NCI-H345 treated with DMSO at 0.1 percent for 48 hours (cell line): ENCODE measurements around the gene RPS6KA2.
"Not testable (repeated sequence)": the region's sequence is repeated elsewhere in the genome, so short reads cannot be mapped to it uniquely, and the experiment has no call there.

Source experiments
- DNase-seq: peaks from one replicate; lab custom pipeline; 2025; ENCODE audit not compliant: unreplicated experiment; lab: John Stamatoyannopoulos, UW

Gene RPS6KA2

DNA sequence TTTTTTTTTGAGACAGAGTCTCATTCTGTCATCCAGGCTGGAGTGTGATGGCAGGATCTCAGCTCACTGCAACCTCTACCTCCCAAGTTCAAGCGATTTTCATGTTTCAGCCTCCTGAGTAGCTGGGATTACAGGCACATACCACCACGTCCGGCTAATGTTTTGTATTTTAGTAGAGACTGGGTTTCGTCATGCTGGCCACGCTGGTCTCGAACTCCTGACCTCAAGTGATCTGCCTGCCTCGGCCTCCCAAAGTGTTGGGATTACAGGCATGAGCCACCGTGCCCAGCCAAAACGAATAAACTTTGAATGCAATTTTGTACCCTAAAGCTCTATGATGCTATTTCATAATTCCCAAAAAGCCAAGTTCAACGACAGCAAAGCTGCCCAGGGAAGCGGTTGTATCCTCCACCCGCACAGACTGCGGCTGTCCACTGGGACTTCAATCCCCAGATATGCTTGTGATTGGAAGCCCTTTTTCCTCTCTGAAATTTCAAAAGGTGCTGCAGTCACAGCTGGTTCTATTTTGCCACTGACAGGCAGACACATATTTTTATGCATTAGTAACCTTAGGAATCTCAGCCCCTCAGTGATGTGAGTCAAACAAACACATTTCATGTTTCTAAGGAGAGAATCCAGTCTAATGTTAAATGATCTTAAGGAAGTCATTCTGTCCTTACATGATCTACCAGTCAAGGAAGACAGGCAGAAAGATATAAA is 31.8 kb downstream of the RPS6KA2 start:
- DNase-seq, result no peak

DNA sequence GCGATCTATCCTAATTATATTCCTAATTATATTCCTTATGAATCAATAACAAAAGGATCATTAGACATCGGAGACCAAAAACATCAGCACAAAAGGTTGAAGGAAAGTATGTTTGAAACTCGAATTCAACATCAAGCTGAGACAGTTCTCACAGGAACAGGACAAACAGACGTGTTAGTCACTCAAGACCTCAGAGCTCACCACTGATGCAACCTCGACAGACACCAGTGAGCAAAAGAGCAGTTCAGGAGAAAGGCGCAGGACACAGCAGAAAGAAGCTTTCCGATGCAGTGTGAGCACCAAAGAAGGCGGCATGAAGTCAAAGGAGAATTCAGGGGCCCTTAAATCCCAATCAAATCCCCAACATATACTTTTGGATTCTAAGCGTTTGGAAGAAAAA is 34.2 kb downstream of the RPS6KA2 start:
- no peak for DNase-seq

DNA sequence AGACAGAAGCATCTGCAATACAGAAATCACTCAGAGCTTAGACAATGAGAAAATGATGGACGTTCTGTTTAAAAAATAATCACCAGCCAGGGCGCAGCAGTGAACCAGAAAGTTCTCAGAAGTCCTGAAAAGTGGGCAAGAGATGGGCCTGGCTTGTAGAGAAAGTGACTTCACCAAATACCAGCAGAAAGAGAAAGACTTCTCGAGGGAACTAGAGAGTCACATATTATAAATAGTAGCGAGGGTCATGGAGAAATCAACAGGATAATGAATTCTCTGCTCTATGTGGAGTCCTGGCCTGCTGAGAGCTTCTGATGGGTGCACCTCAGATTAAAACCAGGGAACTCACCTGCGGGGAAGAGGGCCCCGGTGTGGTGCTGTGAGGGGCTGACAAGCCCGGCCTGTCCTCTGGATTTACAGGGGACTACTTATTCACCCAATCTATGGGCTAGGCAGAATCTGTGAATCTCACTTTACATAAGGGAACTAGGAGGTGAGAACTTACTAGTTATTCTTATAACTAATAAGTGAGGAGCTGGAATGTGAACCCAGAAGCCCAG is 35.0 kb downstream of the RPS6KA2 start:
- no peak for DNase-seq

DNA sequence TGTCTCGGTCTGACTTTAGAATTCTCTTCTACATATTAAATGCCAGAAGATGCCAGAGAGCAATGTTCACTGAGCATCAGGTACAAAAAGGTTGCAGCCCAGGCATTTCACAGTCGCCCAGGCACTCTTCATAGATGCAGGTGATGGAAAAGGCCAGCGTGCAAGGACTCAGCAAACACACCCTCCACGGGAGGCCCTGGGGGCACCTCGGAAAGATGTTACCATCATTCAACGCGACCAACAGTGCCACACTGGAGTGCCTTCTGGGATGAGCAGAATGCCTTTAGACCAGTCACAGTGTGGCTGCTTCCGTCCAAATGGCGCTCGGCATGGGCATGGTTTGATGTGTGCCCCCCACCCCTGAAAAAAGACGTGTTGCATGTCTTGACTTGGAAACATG is 36.0 kb downstream of the RPS6KA2 start:
- DNase-seq, result no peak

DNA sequence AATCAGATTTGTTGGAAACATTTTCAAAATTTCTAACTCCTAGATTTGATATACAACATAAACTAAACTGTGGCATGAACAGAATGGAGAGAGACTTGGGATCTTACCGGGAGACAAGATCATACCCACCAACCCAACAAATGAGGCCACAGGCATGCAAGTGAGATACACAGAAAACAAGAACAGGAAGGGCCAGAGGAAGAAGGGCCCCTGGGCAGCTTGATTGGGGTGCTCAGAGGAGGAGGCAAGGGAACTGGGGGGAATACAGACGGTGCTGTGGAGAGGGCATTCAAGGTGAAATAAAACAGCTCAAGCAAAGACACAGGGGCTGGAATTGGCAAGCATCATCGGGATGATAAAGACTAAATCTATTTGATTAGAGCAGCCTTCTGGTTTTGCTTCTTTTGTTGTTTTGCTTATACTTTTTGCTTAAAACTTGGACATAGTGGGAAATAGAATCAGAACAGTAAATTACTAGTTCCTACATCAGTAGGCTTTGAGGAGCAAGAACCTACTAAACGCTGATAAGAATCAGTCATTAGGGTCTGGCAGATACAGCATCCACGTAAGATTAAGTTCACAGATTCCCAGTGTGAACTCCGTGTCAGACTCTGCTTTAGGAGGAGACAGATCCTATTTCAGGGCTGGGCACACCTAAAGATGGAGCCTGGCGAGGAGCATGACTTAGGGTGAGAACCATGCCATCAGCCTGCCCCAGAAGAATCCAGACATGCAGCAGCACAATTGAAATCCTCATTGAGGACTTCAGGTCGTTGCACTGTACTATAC is 37.1 kb downstream of the RPS6KA2 start:
- DNase-seq, result no peak

DNA sequence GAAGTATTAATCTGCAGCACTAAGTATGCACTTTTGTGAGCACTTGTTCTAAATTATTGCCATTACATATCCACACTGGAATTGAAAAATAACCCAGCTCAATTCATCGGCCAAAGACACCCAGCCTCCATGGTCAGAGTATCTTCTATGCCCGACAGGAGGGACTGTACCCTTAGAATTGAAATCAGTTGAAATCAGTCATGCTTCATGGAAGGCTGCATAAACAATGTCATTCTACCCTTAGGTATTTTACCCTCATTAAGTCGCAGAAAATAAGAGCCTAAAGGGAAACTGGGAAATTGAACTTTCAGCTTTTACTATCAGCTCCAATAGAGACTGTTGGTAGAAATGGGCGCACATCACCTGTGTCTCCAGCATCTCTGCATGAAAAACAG is 37.7 kb downstream of the RPS6KA2 start:
- DNase-seq, result no peak

DNA sequence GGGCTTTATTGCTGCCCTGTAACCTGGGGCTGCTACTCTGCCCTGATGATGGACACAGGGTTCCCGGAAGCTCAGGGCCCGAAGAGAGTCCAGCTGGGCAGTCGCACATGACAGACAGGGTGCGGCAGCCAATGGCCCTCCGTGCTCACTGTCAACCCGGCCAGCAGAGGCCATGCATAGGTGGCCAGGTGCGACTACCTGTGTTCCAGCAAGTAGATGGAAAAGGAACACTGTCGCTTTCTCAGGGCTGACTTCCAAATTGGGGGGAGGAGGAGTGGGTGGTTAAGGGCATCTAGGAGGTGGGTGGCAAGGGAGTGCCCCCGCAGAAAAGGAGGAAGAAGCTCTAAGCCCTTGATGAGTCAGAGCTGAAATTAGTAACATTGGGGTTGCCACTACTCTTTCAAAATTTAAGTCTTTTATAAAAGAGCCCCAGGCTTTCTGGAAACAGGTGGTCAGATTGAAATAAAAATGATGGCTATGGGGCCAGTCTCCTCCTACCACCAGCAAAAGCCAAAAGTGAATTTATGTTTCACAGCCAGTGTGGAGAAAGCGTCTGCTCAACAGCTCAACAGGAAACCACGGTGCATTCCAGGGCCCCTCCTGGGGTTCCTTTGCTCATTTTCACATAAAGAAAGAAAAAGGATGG is 38.2 kb downstream of the RPS6KA2 start:
- no peak for DNase-seq

DNA sequence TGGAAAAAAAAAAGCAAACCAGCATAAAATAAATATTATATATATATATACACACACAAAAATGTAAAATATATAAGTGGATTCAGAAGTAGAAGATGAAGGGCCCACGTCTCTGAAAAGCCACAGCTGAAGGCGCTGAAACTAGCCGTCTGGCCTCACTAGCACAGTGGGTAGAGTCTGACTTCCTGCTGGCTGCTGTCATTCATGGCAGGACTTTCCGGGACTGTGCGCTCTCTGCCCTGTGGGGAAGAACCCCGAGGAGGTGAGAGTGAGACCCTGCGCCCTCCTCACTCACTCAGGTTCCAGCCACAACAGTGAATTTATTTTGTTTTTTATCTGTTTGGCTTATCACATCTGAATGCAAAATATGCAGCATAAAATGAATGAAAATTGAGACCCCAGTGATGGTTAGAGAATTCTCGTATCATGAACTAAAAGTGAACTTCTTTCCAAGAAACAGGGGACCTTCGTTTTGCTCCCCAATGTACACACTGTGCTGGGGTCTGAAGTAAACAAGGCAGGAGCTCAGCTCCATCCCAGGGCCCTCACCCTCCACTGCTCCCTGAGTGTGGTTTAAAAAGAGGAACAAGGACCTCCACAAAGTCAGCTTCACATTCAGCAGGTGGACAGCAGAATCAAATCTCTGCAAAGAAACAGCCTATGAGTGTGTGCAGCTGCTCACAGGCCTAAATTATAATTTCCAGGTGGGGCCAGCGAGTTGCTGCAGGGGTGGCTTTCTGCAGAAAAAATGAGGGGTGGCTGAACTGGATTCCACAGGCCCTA is 39.2 kb downstream of the RPS6KA2 start:
- no peak for DNase-seq

DNA sequence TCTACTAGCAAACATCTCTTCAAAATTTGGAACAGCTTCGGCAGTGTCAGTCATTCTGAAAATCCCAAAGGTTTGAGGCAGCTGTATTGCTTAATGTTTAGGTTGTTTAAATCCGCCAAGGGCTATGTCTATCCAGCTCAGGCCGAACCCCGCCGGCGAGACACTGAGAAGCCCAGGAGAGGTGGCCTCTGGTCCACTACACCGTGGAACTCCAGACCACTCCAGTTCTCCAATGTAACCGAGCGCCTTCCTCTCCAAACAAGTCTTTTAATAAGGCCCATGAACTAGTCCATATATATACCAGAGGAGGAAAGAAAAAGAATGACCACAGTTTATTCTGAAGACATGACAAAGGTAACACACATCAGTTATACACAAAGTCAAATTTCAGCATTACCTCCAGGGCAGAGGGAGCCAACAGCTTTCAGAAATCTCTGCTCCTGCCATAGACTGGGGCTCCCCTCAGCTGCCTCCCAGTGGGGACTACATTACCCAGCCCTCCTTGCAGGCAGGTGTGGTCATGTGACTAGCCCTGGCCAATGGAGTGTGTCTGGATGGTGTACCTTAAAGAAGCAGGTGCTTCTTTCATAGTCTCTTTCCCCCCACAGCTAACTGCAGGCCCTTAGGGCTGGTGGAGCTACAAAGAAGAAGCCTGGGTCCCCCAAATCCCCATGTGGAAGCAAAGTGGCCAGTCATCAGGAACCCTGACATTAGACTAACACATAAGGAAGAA is 40.5 kb downstream of the RPS6KA2 start, which contains the start of gene RAMACL:
Gene RAMACL (minus strand): TSS at position 255 of the 733 bp plus-strand sequence. CDS start 201 bp downstream, at position 54.
- DNase-seq, result no peak

DNA sequence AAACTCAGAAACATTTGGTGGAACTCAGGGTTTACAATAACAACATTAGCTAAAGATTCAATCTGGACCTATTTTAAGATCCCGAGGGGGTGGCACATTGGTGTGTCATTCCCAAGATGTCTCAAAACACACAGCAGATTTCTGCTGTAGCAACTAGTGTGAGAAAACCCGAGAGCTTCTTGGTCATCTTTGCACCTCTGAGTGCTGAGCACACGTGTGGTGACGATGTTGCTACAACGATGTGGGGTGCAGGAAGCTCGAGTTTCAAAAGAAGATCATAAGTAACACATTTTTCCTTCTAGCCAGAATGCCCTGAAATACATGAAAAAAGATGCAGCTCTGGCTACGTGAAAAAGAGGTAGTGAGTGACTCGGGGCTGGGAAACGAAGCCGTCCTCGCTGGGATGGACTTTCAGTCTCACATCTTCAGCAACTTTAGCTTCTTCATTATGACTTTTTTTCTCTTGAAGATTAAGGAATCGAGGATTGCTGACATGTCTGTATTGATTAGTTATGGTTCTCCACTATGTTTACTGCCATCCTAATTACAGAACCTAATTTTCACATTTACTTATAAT is 42.1 kb downstream of the RPS6KA2 start:
- no peak for DNase-seq

DNA sequence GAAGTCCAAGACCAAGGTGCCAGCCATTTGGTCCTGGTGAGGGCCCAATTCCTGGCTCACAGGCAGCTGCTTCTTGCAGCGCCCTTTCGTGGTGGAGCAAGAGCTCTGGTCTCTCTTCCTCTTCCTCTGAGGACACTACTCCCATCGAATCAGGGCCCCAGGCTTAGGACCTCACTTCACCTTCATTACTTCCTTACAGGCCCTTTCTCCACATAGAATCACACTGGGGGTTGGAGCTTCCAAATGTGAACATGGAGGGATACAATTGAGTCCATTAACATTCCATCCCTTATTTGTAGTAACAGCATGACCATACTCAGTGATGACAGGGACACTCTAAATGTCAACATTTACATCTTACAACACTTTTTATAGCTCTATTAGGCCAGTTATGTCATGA is 42.9 kb downstream of the RPS6KA2 start:
- no peak for DNase-seq

DNA sequence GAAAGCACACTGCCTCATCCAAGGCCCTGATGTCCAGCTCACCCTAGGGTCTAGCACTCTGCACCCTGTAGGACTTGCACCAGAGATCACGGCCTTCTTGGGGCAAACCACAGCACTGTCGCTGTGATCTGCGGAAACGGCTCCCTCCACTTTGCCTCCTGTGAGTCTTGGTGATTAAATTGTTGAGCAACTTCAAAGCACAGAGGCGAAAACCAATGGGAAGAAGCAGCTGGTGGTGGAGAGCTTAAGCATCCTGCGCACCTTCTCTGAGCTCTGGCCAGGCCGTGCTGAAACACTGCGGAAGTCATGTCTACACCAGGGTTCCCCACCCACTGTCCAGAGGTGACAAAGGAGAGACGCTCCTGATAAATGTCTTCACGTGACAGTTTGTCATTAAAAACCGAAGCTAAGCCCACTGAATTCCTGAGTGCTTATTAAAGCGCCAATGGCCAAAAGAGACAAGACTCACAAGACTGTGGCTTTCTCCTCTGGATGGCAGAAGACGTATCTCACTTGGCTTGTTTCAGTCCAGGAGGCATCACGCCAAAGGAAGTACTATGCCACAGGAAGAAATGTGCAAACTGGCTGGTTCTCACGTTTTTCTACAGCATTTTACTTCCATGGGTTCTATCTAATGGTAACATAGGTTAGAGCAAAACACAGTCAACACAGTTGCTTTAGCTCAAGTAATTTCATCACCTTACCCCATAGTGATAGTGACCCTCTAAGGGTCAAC is 43.7 kb downstream of the RPS6KA2 start:
- no peak for DNase-seq

DNA sequence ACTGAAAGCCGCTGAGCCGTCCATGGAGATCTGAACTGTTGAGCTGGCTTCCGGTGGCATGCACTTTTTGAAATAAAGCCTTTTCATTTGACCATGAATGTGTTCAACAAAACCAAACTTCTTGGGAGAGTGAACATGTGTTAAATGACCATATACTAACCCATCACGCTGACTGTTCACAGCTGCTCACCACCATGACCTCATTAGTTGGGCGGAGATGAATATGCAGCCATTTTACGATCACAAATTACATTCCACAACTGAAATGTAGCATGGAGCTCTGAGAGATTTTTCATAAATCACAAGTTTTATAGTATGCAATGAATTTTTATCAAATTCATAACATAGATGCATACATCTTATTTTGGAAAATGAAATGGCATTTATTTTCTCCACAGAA is 44.8 kb downstream of the RPS6KA2 start:
- DNase-seq, result no peak

DNA sequence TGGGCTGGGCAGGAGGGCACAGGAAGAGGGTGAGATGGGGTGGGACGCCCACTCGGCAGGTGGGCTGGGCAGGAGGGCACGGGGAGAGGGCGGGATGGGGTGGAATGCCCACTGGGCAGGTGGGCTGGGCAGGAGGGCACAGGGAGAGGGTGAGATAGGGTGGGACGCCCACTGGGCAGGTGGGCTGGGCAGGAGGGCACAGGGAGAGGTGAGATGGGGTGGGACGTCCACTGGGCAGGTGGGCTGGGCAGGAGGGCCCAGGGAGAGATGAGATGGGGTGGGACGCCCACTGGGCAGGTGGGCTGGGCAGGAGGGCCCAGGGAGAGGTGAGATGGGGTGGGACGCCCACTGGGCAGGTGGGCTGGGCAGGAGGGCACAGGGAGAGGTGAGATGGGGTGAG is 45.2 kb downstream of the RPS6KA2 start:
- DNase-seq, result not testable (repeated sequence)

DNA sequence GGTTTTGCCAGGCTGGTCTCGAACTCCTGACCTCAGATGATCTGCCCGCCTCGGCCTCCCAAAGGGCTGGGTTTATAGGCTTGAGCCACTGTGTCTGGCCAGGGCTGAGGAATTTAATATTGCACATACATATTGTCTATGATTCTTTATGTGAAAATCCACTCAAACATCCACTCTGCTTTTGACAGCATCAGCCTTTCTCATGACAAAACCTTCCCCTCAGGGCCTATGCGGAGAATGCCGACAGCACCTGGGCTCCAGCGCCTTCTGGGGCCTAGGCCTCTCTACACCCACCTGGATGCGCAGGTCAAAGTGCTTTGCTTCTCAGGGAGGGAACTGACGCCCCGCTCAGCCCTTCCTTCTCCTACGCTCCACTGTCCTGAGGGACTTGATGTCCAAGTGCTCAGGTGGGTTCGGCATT is 46.0 kb downstream of the RPS6KA2 start:
- no peak for DNase-seq

DNA sequence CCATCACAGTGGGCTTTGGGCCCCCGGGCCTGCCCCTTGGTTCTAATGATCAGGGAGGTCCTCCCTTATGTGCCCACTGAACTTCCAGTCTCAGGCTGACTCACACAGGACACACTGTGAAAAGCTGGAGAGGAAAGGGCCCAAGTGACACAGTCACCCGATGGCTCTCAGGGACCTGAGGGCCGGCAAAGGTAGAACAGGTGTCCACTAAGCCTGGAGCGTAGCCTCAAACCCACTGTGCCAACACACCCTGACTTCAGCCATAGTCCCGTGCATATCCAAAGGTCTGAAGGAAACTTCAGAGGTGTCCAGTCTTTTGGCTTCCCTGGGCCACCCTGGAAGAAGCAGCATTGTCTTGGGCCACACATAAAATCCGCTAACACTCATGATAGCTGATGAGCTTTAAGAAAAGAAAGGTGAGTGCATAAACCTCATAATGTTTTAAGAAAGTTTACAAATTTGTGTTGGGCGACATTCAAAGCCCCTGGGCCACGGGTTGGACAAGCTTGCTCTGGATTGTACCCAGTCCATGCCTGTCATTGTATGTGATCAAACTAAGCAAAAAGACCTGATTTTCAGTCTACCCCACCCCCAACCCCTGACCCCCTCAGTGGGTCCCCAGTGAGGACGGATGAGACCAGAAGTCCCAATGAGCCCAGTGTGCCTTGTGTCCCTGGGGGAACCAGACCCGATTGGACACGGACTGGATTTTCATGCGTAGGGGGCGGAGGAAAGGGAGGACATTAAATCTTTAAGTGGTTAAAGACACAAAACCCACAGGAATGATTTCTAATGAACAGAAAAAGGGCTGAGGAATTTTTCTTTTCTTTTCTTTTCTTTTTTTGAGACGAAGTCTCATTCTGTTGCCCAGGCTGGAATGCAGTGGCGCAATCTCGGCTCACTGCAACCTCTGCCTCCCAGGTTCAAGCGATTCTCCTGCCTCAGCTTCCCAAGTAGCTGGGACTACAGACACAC is 46.7 kb downstream of the RPS6KA2 start:
- no peak for DNase-seq

DNA sequence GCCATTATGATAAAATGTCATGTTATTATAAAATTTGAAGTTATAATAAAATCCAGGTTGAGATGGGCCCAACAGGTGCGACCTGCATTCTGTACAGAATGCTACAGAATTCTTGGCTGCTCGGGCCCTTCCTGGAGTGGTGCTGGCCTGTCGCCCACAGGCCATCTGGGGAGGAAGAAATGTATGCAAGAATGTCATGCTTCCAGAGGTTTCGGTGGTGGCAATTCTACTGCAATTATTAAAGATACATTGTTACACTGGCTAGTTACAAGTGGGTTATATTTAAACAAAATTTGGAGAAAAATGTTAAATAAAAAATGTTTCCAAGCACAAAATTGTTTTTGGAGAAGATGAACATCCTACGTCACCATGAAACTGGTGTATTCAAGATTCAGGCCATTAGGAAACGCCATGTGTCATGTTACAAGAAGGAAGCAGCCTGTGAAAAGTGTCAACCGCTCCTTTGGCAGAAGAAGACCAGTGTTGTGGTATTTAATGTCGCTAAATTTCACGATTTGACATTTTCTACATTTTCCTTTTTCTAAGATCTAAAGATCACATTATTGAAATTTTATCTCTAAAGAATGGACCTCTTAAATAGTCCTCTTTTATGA is 47.7 kb downstream of the RPS6KA2 start:
- DNase-seq, result no peak
